ENCODE results near the gene PYGM.

Gene PYGM

DNA sequence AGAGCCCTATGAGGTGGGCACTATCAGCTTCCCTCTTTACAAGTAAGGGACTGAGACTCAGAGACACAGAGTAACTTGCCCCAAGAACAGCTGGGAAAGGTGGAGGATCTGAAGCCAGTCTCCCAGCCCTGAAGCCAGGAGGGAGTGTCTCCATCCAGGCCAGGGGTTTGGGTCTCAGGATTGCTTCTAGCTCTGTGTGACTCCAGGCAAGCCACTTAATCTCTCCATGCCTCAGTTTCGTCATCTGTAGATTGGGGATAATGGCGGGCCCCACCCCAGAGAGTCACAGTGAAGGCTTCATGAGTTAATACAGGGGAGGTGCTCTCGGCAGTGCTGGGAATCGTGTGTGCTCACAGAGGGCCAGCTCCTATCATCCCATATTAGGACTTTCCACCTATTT is 32.7 kb upstream of the PYGM start:
- H3K4me3 ChIP-seq (ENCODE audit: insufficient read depth, low read length, poor library complexity, severe bottlenecking), result no peak overlapping the region
- no peaks in the 10 kb centered on the region for H3K79me2 ChIP-seq (ENCODE audit: insufficient read depth, low read length)
- no peaks in the 10 kb centered on the region for H3K9me3 ChIP-seq (ENCODE audit: insufficient read depth, low read length)
- no peak overlapping the region for H2AFZ ChIP-seq (ENCODE audit: low read depth, low read length, severe bottlenecking)
- no peaks in the 10 kb centered on the region for H3F3A ChIP-seq (ENCODE audit: insufficient read depth)
- H3K27ac ChIP-seq (ENCODE audit: low read depth, low read length), result no peak overlapping the region
- no peaks in the 10 kb centered on the region for H3K9me2 ChIP-seq (replicated peaks; ENCODE audit: insufficient read depth, low read length)
- H3K27me3 ChIP-seq (ENCODE audit: low read length), result no peaks in the 10 kb centered on the region
- no peaks in the 10 kb centered on the region for H3K36me3 ChIP-seq (ENCODE audit: low read length)
- TF ChIP-seq EZH2phosphoT487 (conservative IDR thresholded peaks at IDR 0.05; ENCODE audit: low read length), result no peak
- TF ChIP-seq, protein P1, sequence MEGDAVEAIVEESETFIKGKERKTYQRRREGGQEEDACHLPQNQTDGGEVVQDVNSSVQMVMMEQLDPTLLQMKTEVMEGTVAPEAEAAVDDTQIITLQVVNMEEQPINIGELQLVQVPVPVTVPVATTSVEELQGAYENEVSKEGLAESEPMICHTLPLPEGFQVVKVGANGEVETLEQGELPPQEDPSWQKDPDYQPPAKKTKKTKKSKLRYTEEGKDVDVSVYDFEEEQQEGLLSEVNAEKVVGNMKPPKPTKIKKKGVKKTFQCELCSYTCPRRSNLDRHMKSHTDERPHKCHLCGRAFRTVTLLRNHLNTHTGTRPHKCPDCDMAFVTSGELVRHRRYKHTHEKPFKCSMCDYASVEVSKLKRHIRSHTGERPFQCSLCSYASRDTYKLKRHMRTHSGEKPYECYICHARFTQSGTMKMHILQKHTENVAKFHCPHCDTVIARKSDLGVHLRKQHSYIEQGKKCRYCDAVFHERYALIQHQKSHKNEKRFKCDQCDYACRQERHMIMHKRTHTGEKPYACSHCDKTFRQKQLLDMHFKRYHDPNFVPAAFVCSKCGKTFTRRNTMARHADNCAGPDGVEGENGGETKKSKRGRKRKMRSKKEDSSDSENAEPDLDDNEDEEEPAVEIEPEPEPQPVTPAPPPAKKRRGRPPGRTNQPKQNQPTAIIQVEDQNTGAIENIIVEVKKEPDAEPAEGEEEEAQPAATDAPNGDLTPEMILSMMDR (IDR thresholded peaks at IDR 0.05; ENCODE audit: insufficient read depth, low read length, poor library complexity, severe bottlenecking), result no peak
- no peak overlapping the region for H3K4me2 ChIP-seq (ENCODE audit: low read depth, low read length, poor library complexity, severe bottlenecking)
- H4K20me1 ChIP-seq (ENCODE audit: low read depth, low read length), result no peaks in the 10 kb centered on the region
- H3K9ac ChIP-seq (ENCODE audit: low read length), result no peak overlapping the region

DNA sequence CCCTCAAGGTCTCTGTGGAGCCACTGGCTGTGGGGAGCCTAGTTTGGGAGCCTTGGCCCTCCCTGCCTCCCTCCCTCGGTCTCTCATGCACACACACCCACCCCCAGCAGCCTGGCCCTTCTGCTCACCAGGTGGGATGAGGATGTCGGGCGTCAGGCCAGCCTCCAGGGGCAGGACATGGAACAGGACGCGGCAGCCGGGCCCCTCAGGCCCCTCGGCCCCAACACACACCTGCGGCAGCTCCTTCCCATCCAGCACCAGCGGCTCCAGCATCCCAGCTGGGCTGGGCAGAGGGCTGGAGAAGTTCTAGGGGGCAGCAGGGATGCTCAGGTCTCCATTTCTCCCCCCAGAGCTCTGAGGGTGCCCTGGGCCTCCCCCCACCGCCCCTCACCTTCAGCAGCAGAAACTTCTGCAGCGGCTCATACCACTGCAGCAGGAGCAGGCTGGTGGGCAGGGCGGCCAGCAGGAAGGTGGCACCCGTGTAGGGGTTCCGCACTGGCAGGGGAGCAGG is 32.1 kb upstream of the PYGM start:
- Histone ChIP-seq H3K79me2 (ENCODE audit: insufficient read depth, low read length) (no peaks in the 10 kb centered on the region), H3K27ac (ENCODE audit: low read depth, low read length) (no peak overlapping the region), H3K4me2 (ENCODE audit: low read depth, low read length, poor library complexity, severe bottlenecking) (no peak overlapping the region), H2AFZ (ENCODE audit: low read depth, low read length, severe bottlenecking) (no peak overlapping the region), H3K4me3 (ENCODE audit: insufficient read depth, low read length, poor library complexity, severe bottlenecking) (no peak overlapping the region), H3K27me3 (ENCODE audit: low read length) (no peaks in the 10 kb centered on the region), H3K9me3 (ENCODE audit: insufficient read depth, low read length) (no peaks in the 10 kb centered on the region), H3K9me2 (replicated peaks; ENCODE audit: insufficient read depth, low read length) (no peaks in the 10 kb centered on the region), H3F3A (ENCODE audit: insufficient read depth) (no peaks in the 10 kb centered on the region), H3K36me3 (ENCODE audit: low read length) (no peaks in the 10 kb centered on the region), H3K9ac (ENCODE audit: low read length) (no peak overlapping the region), H4K20me1 (ENCODE audit: low read depth, low read length) (no peaks in the 10 kb centered on the region)
- TF ChIP-seq EZH2phosphoT487 (conservative IDR thresholded peaks at IDR 0.05; ENCODE audit: low read length), result no peak
- TF ChIP-seq, protein P1 (IDR thresholded peaks at IDR 0.05; ENCODE audit: insufficient read depth, low read length, poor library complexity, severe bottlenecking), result no peak

DNA sequence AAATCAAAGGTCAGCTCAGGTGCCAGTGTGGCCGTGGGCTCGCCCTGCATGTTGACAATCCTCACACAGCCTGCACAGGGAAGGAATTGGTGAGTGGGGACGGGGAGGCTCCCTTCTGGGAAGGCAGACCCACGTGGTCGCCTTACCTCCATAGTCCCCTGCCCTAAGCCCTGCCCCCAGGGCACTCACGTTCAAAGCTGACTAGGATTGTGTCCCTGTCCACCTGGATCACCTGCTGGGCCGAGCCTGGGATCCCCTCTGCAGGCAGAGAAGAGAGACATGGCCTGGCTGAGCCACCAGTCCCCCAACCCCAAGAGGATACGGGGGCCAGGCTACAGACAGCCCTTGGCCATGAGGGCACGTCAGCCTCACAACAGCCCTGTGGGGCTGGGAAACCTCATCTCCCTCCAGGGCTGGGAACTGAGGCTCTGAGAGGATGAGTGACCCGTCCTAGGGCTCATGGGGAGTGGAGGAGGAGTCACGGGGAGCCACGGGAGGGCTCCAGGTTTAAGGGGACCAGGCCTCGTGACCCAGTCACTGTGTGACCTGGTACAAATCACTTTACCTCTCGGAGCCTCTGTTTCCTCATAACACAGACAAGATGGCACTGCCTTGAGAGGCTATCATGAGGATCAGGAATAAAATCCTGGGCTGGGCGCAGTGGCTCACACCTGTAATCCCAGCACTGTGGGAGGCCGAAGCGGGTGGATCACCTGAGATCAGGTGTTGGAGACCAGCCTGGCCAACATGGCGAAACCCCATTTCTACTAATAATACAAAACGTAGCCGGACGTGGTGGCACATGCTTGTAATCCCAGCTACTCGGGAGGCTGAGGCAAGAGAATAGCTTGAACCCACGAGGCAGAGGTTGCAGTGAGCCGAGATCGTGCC is 30.7 kb upstream of the PYGM start:
- TF ChIP-seq EZH2phosphoT487 (conservative IDR thresholded peaks at IDR 0.05; ENCODE audit: low read length), result no peak
- TF ChIP-seq, protein P1 (IDR thresholded peaks at IDR 0.05; ENCODE audit: insufficient read depth, low read length, poor library complexity, severe bottlenecking), result no peak

More for the DNA sequence above, 30.7 kb upstream of the PYGM start:
- H3K9me3 ChIP-seq (ENCODE audit: insufficient read depth, low read length), result no peaks in the 10 kb centered on the region
- H3K79me2 ChIP-seq (ENCODE audit: insufficient read depth, low read length), result no peaks in the 10 kb centered on the region
- H4K20me1 ChIP-seq (ENCODE audit: low read depth, low read length), result no peaks in the 10 kb centered on the region
- H3F3A ChIP-seq (ENCODE audit: insufficient read depth), result no peaks in the 10 kb centered on the region
- no peak overlapping the region for H3K27ac ChIP-seq (ENCODE audit: low read depth, low read length)
- no peak overlapping the region for H3K4me2 ChIP-seq (ENCODE audit: low read depth, low read length, poor library complexity, severe bottlenecking)
- no peak overlapping the region for H3K4me3 ChIP-seq (ENCODE audit: insufficient read depth, low read length, poor library complexity, severe bottlenecking)
- no peak overlapping the region for H2AFZ ChIP-seq (ENCODE audit: low read depth, low read length, severe bottlenecking)
- no peaks in the 10 kb centered on the region for H3K36me3 ChIP-seq (ENCODE audit: low read length)
- no peaks in the 10 kb centered on the region for H3K9me2 ChIP-seq (replicated peaks; ENCODE audit: insufficient read depth, low read length)
- no peaks in the 10 kb centered on the region for H3K27me3 ChIP-seq (ENCODE audit: low read length)
- H3K9ac ChIP-seq (ENCODE audit: low read length), result no peak overlapping the region
